ENCODE measurements around the gene LILRB5. TPM values are rescaled to one million over a fixed set of nuclear protein-coding genes. Genes with fewer than 3 reads are reported as not detected.

Gene LILRB5
- total RNA-seq, 1 experiment from 2014 or later: not detected

DNA sequence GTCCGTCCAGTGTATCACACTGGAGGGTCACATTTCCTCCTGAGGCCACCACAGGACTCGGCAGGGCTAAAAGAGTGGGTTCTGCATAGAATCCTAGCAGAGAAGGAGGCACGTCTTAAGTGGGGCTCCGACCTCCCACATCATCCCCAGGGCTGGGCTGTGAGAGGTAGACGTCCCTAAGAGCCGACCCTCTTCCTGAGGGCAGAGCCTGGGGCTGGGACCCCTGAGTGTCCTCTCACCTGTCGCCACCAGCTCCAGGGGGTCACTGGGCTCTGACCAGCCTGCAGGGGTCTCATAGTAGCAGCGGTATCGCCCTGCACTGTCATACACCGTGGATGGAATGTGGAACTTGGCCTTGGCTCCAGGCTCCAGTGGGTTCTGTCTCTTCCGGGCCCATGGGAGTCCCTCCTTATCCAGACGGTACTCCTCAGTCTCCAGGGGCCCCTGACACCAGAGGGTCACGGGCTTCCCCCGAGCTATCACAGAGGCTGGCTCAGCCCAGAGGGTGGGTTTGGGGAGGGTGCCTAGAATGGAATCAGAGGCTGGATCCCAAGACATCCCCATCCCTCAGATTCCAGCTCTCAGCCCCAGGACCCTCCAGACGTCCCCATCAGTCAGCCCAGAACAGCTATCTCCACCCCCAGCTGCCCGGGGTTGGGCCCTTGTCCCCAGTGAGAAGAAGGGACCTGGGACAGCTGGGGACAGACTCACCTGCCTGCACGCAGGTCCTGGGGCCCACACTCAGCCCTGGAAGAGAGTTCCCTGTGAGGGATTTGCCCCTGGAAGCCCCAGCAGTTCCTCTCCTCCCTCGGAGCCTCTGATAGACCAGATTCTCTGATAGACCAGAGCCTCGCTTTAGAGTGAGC, 590 bp downstream of the LILRB5 start:
- Mint-ChIP-seq H3K27me3 (ENCODE audit: unreplicated experiment) (peaks cover 100% of the 10 kb centered on the region), H3K9me3 (ENCODE audit: low read depth, unreplicated experiment) (no peaks in the 10 kb centered on the region), H3K4me3 (ENCODE audit: low read depth, unreplicated experiment) (no peak overlapping the region), H3K36me3 (ENCODE audit: insufficient read depth, unreplicated experiment) (no peaks in the 10 kb centered on the region), H3K27ac (ENCODE audit: unreplicated experiment) (no peak overlapping the region), H3K4me1 (ENCODE audit: low read depth, unreplicated experiment) (no peaks in the 10 kb centered on the region)
- CTCF ChIA-PET: interaction anchor here (0.6 kb wide), 1 partner anchor 11 kb away, joined by 3 read pairs; no protein-coding TSS in a partner anchor
- intact Hi-C loops (cut with micrococcal nuclease; ENCODE audit: unreplicated experiment): no loop called here
- BruUV-seq (replicated peaks): no TSS peak
- TF ChIP-seq, protein P1, sequence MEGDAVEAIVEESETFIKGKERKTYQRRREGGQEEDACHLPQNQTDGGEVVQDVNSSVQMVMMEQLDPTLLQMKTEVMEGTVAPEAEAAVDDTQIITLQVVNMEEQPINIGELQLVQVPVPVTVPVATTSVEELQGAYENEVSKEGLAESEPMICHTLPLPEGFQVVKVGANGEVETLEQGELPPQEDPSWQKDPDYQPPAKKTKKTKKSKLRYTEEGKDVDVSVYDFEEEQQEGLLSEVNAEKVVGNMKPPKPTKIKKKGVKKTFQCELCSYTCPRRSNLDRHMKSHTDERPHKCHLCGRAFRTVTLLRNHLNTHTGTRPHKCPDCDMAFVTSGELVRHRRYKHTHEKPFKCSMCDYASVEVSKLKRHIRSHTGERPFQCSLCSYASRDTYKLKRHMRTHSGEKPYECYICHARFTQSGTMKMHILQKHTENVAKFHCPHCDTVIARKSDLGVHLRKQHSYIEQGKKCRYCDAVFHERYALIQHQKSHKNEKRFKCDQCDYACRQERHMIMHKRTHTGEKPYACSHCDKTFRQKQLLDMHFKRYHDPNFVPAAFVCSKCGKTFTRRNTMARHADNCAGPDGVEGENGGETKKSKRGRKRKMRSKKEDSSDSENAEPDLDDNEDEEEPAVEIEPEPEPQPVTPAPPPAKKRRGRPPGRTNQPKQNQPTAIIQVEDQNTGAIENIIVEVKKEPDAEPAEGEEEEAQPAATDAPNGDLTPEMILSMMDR (IDR thresholded peaks at IDR 0.05; ENCODE audit: unreplicated experiment): no peak
- DNase-seq: no peak

DNA sequence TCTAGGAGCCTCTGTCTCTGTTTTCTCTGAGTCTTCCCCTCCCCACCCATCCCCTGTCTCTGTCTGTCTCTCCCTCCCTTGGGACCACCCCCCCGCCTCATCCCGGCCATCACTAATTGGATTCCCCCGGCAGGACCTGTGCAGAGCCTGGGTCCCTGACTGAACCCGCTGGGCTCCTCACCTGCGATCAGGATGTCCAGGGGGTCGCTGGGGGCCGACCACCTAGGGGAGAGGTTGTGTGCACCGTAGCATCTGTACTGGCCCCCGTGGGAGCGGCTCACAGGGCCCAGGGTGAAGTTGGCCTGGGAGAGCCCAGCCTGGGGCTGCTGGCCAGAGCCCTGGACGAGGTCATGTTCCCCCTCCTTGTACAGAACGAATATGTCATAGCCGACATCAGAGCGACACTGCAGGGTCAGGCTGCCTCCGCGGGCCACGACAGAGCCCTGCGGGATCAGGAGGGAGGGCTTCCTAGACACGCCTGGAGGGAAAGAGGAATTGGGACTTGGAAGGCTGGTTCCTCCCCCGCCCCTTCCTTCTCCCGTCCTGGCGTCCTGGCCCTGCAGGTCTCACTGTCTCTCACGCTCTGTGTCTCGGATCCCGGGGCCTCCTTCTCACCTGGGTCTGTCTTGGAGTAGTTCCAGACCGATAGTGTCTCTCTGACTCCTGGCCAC, 1.8 kb downstream of the LILRB5 start:
- Mint-ChIP-seq H3K9me3 (ENCODE audit: low read depth, unreplicated experiment) (no peaks in the 10 kb centered on the region), H3K4me3 (ENCODE audit: low read depth, unreplicated experiment) (no peak overlapping the region), H3K27ac (ENCODE audit: unreplicated experiment) (no peak overlapping the region), H3K4me1 (ENCODE audit: low read depth, unreplicated experiment) (no peaks in the 10 kb centered on the region), H3K27me3 (ENCODE audit: unreplicated experiment) (peaks cover 100% of the 10 kb centered on the region), H3K36me3 (ENCODE audit: insufficient read depth, unreplicated experiment) (no peaks in the 10 kb centered on the region)
- TF ChIP-seq, protein P1 (IDR thresholded peaks at IDR 0.05; ENCODE audit: unreplicated experiment): no peak
- BruUV-seq (replicated peaks): no TSS peak
- intact Hi-C loops (cut with micrococcal nuclease; ENCODE audit: unreplicated experiment): no loop called here
- DNase-seq: no peak
- CTCF ChIA-PET: interaction anchor here (0.8 kb wide), 1 partner anchor 514 kb away, joined by 3 read pairs; no protein-coding TSS in a partner anchor

DNA sequence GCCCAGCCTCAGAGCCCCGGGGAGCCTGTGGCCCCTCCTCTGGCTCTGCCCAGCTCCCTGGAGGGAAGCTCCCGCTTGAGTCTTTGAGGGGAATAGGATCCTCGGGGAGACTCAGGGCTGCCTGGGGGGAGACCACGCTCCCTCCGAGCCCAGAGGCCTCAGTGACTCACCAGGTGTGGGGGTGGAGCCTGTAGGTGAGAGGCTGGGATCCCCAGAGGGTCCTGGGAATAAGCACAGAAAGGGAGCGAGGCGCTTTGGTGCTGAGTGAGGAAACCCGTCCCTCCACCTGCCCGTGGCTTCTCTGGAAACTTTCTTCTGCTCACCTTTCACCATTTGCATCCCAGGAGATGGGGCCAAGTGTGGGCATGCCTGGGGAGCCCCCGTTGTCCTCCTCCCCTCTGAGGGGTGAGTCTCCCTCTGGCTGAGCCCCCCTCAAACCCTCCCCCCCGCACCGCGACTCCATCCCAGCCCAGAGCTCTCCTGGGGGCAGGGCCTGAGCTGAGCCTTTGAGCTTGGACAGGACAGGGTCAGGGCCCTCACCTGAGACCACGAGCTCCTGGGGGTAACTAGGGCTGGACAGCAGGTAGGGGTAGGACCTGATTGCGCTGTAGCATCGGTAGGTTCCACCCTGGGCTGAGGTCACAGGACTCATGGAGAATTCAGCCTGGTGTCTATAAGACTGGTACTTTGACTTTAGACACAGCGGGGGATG, 2.7 kb downstream of the LILRB5 start:
- Mint-ChIP-seq H3K27me3 (ENCODE audit: unreplicated experiment) (peaks cover 100% of the 10 kb centered on the region), H3K4me1 (ENCODE audit: low read depth, unreplicated experiment) (no peaks in the 10 kb centered on the region), H3K9me3 (ENCODE audit: low read depth, unreplicated experiment) (no peaks in the 10 kb centered on the region), H3K27ac (ENCODE audit: unreplicated experiment) (no peak overlapping the region), H3K4me3 (ENCODE audit: low read depth, unreplicated experiment) (no peak overlapping the region), H3K36me3 (ENCODE audit: insufficient read depth, unreplicated experiment) (no peaks in the 10 kb centered on the region)
- no peak for DNase-seq
- TF ChIP-seq, protein P1 (IDR thresholded peaks at IDR 0.05; ENCODE audit: unreplicated experiment): no peak
- no TSS peak for BruUV-seq (replicated peaks)
- intact Hi-C loops (cut with micrococcal nuclease; ENCODE audit: unreplicated experiment): no loop called here
- CTCF ChIA-PET: interaction anchor here (0.8 kb wide), 1 partner anchor 514 kb away, joined by 3 read pairs; no protein-coding TSS in a partner anchor

DNA sequence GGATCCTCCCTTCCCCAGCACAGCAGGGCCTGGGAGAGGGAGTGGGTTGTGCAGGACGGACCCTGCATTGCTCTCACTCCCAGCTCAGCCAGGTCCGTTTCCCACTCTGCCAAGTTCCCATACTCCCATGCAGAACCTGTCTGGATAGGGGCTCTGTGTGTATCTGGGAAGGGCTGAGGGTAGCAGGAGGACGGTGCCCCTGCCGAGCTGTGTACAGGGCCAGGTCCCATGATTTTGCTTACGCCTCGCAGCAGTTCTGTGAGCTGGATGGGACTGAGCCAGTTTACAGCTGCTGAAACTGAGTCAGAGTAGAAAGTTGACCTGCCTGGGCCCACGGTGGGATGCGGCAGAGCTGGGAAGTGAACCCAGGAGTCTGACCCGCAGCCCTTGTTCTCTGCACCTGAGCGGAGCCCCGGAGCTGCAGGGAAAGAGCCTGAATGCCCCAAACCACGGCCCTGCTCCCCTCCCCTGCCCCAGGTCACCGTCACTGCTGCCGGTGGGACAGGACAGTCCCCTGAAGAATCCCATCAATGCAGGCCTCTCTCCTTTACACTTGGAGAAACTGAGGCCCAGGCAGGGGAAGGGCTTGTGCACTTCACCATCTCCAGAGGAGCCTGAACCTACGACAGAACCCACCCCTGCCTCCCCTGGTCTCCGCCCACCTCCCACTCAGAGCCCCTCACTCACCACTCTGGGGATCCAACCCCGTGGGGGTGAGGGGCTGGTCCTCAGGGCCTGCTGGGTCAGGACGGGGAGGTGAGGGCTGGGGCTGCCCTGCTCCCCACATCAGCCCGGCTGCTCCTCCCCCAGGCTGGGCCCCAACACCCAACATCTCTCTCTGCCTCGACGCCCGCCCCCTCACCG, 3.5 kb downstream of the LILRB5 start:
- TF ChIP-seq, protein P1 (IDR thresholded peaks at IDR 0.05; ENCODE audit: unreplicated experiment): no peak
- BruUV-seq (replicated peaks): no TSS peak
- H3K27ac Mint-ChIP-seq (ENCODE audit: unreplicated experiment): no peak overlapping the region
- DNase-seq: no peak
- no peaks in the 10 kb centered on the region for H3K36me3 Mint-ChIP-seq (ENCODE audit: insufficient read depth, unreplicated experiment)
- H3K27me3 Mint-ChIP-seq (ENCODE audit: unreplicated experiment): peaks cover 100% of the 10 kb centered on the region
- CTCF ChIA-PET: no interaction called here
- intact Hi-C loops (cut with micrococcal nuclease; ENCODE audit: unreplicated experiment): no loop called here
- H3K4me1 Mint-ChIP-seq (ENCODE audit: low read depth, unreplicated experiment): no peaks in the 10 kb centered on the region
- no peak overlapping the region for H3K4me3 Mint-ChIP-seq (ENCODE audit: low read depth, unreplicated experiment)
- no peaks in the 10 kb centered on the region for H3K9me3 Mint-ChIP-seq (ENCODE audit: low read depth, unreplicated experiment)
